Aorta (tissue), 5 donors: ENCODE measurements around the gene GALNT2. TPM values are rescaled to one million over a fixed set of nuclear protein-coding genes. Genes with fewer than 3 reads are reported as not detected.

ENCODE experiments used
- ATAC-seq: fragments of 200-7000 bp; cut with Tn5 transposase; one replicate; pipeline ENCODE4 v1.9.1; 2022; ENCODE audit warnings: moderate library complexity; ENCODE audit not compliant: low FRiP score
- DNase-seq, 2 donors: peaks; one replicate each; pipeline ENCODE4 v3.0.0-alpha.2; 2020
- H3K27ac ChIP-seq, 2 donors: one replicate each; pipeline ENCODE4 v1.5.1; 2013; ENCODE audit warnings: low read length in 2 of 2, mild to moderate bottlenecking in 2 of 2, moderate library complexity in 2 of 2, control low read depth in 1 of 2, inconsistent platforms in 1 of 2, low read depth in 1 of 2
- H3K27me3 ChIP-seq, 2 donors: one replicate each; pipeline ENCODE4 v1.6.1; 2013; ENCODE audit warnings: control low read depth in 1 of 2, low read length in 1 of 2, mild to moderate bottlenecking in 1 of 2, moderate library complexity in 1 of 2; ENCODE audit not compliant: insufficient read depth in 2 of 2, control insufficient read depth in 1 of 2
- H3K36me3 ChIP-seq, 2 donors: one replicate each; pipeline ENCODE4 v1.6.1; 2013; ENCODE audit warnings: control low read depth in 1 of 2, low read length in 1 of 2, mild to moderate bottlenecking in 1 of 2; ENCODE audit not compliant: insufficient read depth in 2 of 2, control insufficient read depth in 1 of 2
- H3K4me1 ChIP-seq, 2 donors: one replicate each; pipeline ENCODE4 v1.6.1; 2013; ENCODE audit warnings: low read length in 2 of 2, control low read depth in 1 of 2, mild to moderate bottlenecking in 1 of 2, moderate library complexity in 1 of 2; ENCODE audit not compliant: insufficient read depth in 2 of 2, control insufficient read depth in 1 of 2
- H3K4me3 ChIP-seq, 2 donors: one replicate each; pipeline ENCODE4 v1.5.1; 2013; ENCODE audit warnings: low read length in 2 of 2, control low read depth in 1 of 2, mild to moderate bottlenecking in 1 of 2
- H3K9me3 ChIP-seq: one replicate; pipeline ENCODE4 v1.6.1; 2013; ENCODE audit warnings: mild to moderate bottlenecking, low read length; ENCODE audit not compliant: control insufficient read depth
- WGBS, 2 donors: extraction: QIAGEN DNeasy Blood & Tissue Kit; methylation state at CpG; one replicate each; pipeline ENCODE4 v1.1.7; 2013; 5-methylcytosine and 5-hydroxymethylcytosine counted together
- intact Hi-C, 2 donors: fragments of 100-400 bp; cut with DNase I; formaldehyde crosslinking; loops; one replicate each; pipeline versions ENCODE4 v1.14.2 to v1.15.0; 2022
- polyA plus RNA-seq, 2 donors: library from polyadenylated mRNA; stranded (reverse); fragments of 200-250 nt; gene quantifications; one replicate each; pipeline ENCODE4 v1.2.3, GENCODE V29; 2013
- total RNA-seq, 2 donors: library from RNA; stranded (reverse); fragmentation: NEBNext Ultra II Directional; extraction: Animal tissue kit (Norgen Biotek cat#: 25700); gene quantifications; one replicate each; pipeline ENCODE4 v1.2.1, GENCODE V29; 2021
- donor health status: healthy with polysubstance abuse.
- donor health status: Bipolar disorder and iron deficiency.
- donor health status: DM: no; HTN: no; CAD: no.
- donor health status: DM: no; HTN: no; CAD: no.
- donor health status: DM: yes; HTN: yes; CAD: no.

GALNT2 gene
- total and polyA plus RNA-seq, 4 donors = 29.1 to 116 (median 105) TPM

- intact Hi-C loops = no loop called here
- no peaks in the 10 kb centered on the region for H3K9me3 ChIP-seq
- peaks cover 8 to 27% of the 10 kb centered on the region in 2 donors for H3K4me1 ChIP-seq
- H3K27me3 ChIP-seq = no peaks in the 10 kb centered on the region
- ATAC-seq (no peak), DNase-seq (no peak)
- H3K4me3 ChIP-seq = no peak overlapping the region
- no peaks in the 10 kb centered on the region for H3K36me3 ChIP-seq
- H3K27ac ChIP-seq = peak overlapping the region in 1 of 2 donors; percentile 26
- WGBS, 2 donors = 90 to 100% methylated on average over 1 of the region's 1 CpG
Observed at GRCh38 chr1:230072866-230073265, 5.8 kb downstream of the GALNT2 start.

- Histone ChIP-seq H3K27ac (peak overlapping the region in 1 of 2 donors; percentile 42), H3K27me3 (no peaks in the 10 kb centered on the region), H3K36me3 (no peaks in the 10 kb centered on the region), H3K9me3 (no peaks in the 10 kb centered on the region), H3K4me1 (peaks cover 10 to 27% of the 10 kb centered on the region in 2 donors), H3K4me3 (no peak overlapping the region)
- intact Hi-C loops = no loop called here
- 4 to 12% methylated on average over 4 of the region's 4 CpGs for WGBS, 2 donors
- DNase-seq (no peak), ATAC-seq (peak; percentile 9)
Observed at GRCh38 chr1:230073371-230074035, 6.5 kb downstream of the GALNT2 start.

GRCh38 chr1:230074270-230074669, 7.2 kb downstream of the GALNT2 start:
- Histone ChIP-seq H3K4me1 (peaks cover 12 to 27% of the 10 kb centered on the region in 2 donors), H3K27ac (no peak overlapping the region), H3K4me3 (no peak overlapping the region), H3K27me3 (no peaks in the 10 kb centered on the region), H3K9me3 (no peaks in the 10 kb centered on the region), H3K36me3 (no peaks in the 10 kb centered on the region)
- DNase-seq = no peak
- ATAC-seq = no peak
- intact Hi-C loops = no loop called here
- WGBS, 2 donors = 38 to 44% methylated on average over 4 of the region's 4 CpGs

GRCh38 chr1:230074762-230075161, 7.7 kb downstream of the GALNT2 start:
- no peaks in the 10 kb centered on the region for H3K27me3 ChIP-seq
- peaks cover 15 to 27% of the 10 kb centered on the region in 2 donors for H3K4me1 ChIP-seq
- no peaks in the 10 kb centered on the region for H3K9me3 ChIP-seq
- no peak for ATAC-seq
- H3K4me3 ChIP-seq = no peak overlapping the region
- H3K27ac ChIP-seq = no peak overlapping the region
- WGBS, 2 donors = 7% methylated on average over 2 of the region's 2 CpGs
- intact Hi-C loops = no loop called here
- DNase-seq = no peak
- no peaks in the 10 kb centered on the region for H3K36me3 ChIP-seq

- WGBS, 2 donors = 68 to 75% methylated on average over 7 of the region's 7 CpGs
- no peaks in the 10 kb centered on the region for H3K27me3 ChIP-seq
- H3K9me3 ChIP-seq = no peaks in the 10 kb centered on the region
- H3K4me1 ChIP-seq = peaks cover 17 to 27% of the 10 kb centered on the region in 2 donors
- H3K27ac ChIP-seq = no peak overlapping the region
- H3K36me3 ChIP-seq = no peaks in the 10 kb centered on the region
- no peak overlapping the region for H3K4me3 ChIP-seq
- intact Hi-C loops = no loop called here
- DNase-seq (no peak), ATAC-seq (no peak)
Observed at GRCh38 chr1:230076121-230076520, 9.1 kb downstream of the GALNT2 start.

- intact Hi-C loops = no loop called here
- ATAC-seq = no peak
- Histone ChIP-seq H3K4me1 (peaks cover 17 to 25% of the 10 kb centered on the region in 2 donors), H3K27me3 (no peaks in the 10 kb centered on the region), H3K4me3 (no peak overlapping the region), H3K9me3 (no peaks in the 10 kb centered on the region), H3K36me3 (no peaks in the 10 kb centered on the region), H3K27ac (no peak overlapping the region)
- no peak for DNase-seq
- WGBS, 2 donors = 87 to 91% methylated on average over 3 of the region's 3 CpGs
Observed at GRCh38 chr1:230077011-230077410, 10.0 kb downstream of the GALNT2 start.

GRCh38 chr1:230077436-230078213, 10.6 kb downstream of the GALNT2 start:
- Histone ChIP-seq H3K9me3 (no peaks in the 10 kb centered on the region), H3K4me1 (peaks cover 17 to 19% of the 10 kb centered on the region in 2 donors), H3K27ac (no peak overlapping the region), H3K36me3 (no peaks in the 10 kb centered on the region), H3K4me3 (no peak overlapping the region), H3K27me3 (no peaks in the 10 kb centered on the region)
- 60 to 62% methylated on average over 12 of the region's 12 CpGs for WGBS, 2 donors
- intact Hi-C loops = no loop called here
- no peak for ATAC-seq
- DNase-seq = no peak

- 28 to 33% methylated on average over 10 of the region's 10 CpGs for WGBS, 2 donors
- ATAC-seq (no peak), DNase-seq (no peak)
- Histone ChIP-seq H3K9me3 (no peaks in the 10 kb centered on the region), H3K4me3 (no peak overlapping the region), H3K27me3 (no peaks in the 10 kb centered on the region), H3K4me1 (peaks cover 13 to 20% of the 10 kb centered on the region in 2 donors), H3K27ac (peak overlapping the region; percentile 52 to 88), H3K36me3 (no peaks in the 10 kb centered on the region)
- intact Hi-C loops = loop anchor here in 1 of 2 donors (5.0 kb wide), 1 partner anchor 138 kb away; no protein-coding TSS in a partner anchor
Observed at GRCh38 chr1:230079199-230080024, 12.4 kb downstream of the GALNT2 start.
